OCI-LY1 (cell line): Measurements from ENCODE around the gene OTOS.

Experiments used
- H2AFZ ChIP-seq: fragments of 200-600 bp; sonication (generic), shearing (Covaris generic); 2 replicates; pipeline ENCODE4 v1.6.0; 2014; ENCODE audit warnings: antibody characterized with exemption, mild to moderate bottlenecking, low read length
- H3F3A ChIP-seq: fragments of 200-600 bp; sonication (generic), shearing (Covaris generic); 2 replicates; pipeline ENCODE4 v1.6.0; 2014; ENCODE audit warnings: mild to moderate bottlenecking, antibody characterized with exemption, low read length, moderate library complexity; ENCODE audit not compliant: insufficient read depth
- H3K27ac ChIP-seq: fragments of 200-600 bp; sonication (generic); 2 replicates; pipeline ENCODE4 v1.5.1; 2014; ENCODE audit warnings: low read length, mixed run types, mild to moderate bottlenecking, low read depth; ENCODE audit not compliant: poor library complexity, severe bottlenecking
- H3K27me3 ChIP-seq: fragments of 200-600 bp; sonication (generic); 2 replicates; pipeline ENCODE4 v1.6.0; 2014; ENCODE audit warnings: antibody characterized with exemption, mild to moderate bottlenecking, low read length, moderate library complexity; ENCODE audit not compliant: insufficient read depth
- H3K36me3 ChIP-seq: fragments of 200-600 bp; sonication (generic); 2 replicates; pipeline ENCODE4 v1.6.1; 2014; ENCODE audit warnings: mild to moderate bottlenecking, antibody characterized with exemption, low read length, moderate library complexity, mixed read lengths; ENCODE audit not compliant: insufficient read depth
- H3K4me1 ChIP-seq: fragments of 200-600 bp; sonication (generic); 2 replicates; pipeline ENCODE4 v1.5.1; 2014; ENCODE audit warnings: mild to moderate bottlenecking, low read length, moderate library complexity; ENCODE audit not compliant: insufficient read depth, severe bottlenecking
- H3K4me2 ChIP-seq: fragments of 200-600 bp; sonication (generic), shearing (Covaris generic); 2 replicates; pipeline ENCODE4 v1.6.1; 2014; ENCODE audit warnings: low read length
- H3K4me3 ChIP-seq: fragments of 200-600 bp; sonication (generic); 2 replicates; pipeline ENCODE4 v1.5.1; 2014; ENCODE audit warnings: low read length, low read depth, mild to moderate bottlenecking, mixed read lengths; ENCODE audit not compliant: poor library complexity, severe bottlenecking
- H3K79me2 ChIP-seq: fragments of 200-600 bp; shearing (Covaris generic); 2 replicates; pipeline ENCODE4 v1.6.1; 2016; ENCODE audit warnings: mixed run types, low read length, mixed read lengths; ENCODE audit not compliant: insufficient read depth
- H3K9ac ChIP-seq: fragments of 200-600 bp; sonication (generic), shearing (Covaris generic); 2 replicates; pipeline ENCODE4 v1.6.1; 2014; ENCODE audit warnings: mild to moderate bottlenecking, low read length, mixed read lengths
- H3K9me2 ChIP-seq: fragments of 200-600 bp; sonication (generic), shearing (Covaris generic); 2 replicates; pipeline ENCODE4 v1.6.1; 2014; ENCODE audit warnings: low read depth, mild to moderate bottlenecking, low read length, mixed read lengths
- H3K9me3 ChIP-seq: fragments of 200-600 bp; shearing (Covaris generic); 2 replicates; pipeline ENCODE4 v1.6.1; 2014; ENCODE audit warnings: low read length, mixed read lengths
- H4K20me1 ChIP-seq: fragments of 200-600 bp; sonication (generic), shearing (Covaris generic); 2 replicates; pipeline ENCODE4 v1.6.0; 2016; ENCODE audit warnings: mild to moderate bottlenecking, low read length; ENCODE audit not compliant: insufficient read depth
- EZH2 ChIP-seq: fragments of 200-600 bp; sonication (generic), shearing (Covaris generic); IDR thresholded peaks from 2 replicates; pipeline ENCODE4 v1.8.0; 2017; ENCODE audit warnings: borderline replicate concordance, mixed run types, mild to moderate bottlenecking, antibody characterized with exemption, low read length, moderate library complexity, mixed read lengths
- TF ChIP-seq, protein P1 (sequence below): fragments of 200-600 bp; sonication (generic), shearing (Covaris generic); IDR thresholded peaks from 2 replicates; pipeline ENCODE4 v1.5.1; 2017; ENCODE audit warnings: mild to moderate bottlenecking, antibody characterized with exemption, low read length, moderate library complexity, mixed read lengths

OTOS gene

DNA sequence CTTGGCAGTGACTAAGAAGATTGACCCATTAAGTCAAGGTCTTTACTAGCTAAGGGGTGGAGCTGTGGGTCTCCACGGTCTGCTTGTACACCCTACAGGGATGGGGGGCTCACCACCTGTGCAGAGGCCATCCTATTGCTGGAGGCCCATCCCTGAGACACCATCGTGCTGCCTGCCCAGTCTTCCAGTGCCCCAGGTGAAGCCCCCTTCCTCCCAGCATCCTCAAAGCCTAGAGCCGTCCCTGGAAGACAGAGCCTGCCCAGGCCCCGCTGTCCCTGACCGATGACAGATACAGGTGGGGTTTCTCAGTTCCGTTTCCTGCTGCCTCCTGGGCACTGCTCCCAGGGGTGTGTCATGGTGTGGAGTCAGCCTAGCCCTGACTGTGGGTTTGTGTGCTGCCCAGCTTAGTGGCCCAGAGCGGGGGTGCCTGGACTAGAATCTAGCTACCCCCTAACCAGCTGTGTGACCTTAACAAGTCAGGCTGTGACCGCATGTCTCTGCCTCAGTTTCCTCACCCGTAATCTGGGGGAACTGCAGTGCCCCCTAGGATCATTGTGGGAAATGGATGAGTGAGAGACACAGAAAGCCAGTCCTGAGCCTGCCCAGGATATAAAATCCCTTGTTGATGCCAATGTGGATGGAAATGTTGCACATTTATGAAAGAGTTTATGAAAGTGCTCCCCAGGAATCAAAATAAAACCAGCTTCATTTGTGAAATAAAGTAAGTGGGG, 2.0 kb downstream of the OTOS start:
- no peak overlapping the region for H2AFZ ChIP-seq
- H3K4me2 ChIP-seq, result no peak overlapping the region
- no peaks in the 10 kb centered on the region for H4K20me1 ChIP-seq
- H3K9me2 ChIP-seq, result no peaks in the 10 kb centered on the region
- peaks cover 21% of the 10 kb centered on the region for H3K4me1 ChIP-seq
- 0 out of 2 replicates have a peak, but pooled peaks cover 5% of the 10 kb centered on the region for H3K36me3 ChIP-seq
- no peak overlapping the region for H3K27ac ChIP-seq
- H3K9me3 ChIP-seq, result no peaks in the 10 kb centered on the region
- TF ChIP-seq EZH2, result no peak
- TF ChIP-seq, protein P1, sequence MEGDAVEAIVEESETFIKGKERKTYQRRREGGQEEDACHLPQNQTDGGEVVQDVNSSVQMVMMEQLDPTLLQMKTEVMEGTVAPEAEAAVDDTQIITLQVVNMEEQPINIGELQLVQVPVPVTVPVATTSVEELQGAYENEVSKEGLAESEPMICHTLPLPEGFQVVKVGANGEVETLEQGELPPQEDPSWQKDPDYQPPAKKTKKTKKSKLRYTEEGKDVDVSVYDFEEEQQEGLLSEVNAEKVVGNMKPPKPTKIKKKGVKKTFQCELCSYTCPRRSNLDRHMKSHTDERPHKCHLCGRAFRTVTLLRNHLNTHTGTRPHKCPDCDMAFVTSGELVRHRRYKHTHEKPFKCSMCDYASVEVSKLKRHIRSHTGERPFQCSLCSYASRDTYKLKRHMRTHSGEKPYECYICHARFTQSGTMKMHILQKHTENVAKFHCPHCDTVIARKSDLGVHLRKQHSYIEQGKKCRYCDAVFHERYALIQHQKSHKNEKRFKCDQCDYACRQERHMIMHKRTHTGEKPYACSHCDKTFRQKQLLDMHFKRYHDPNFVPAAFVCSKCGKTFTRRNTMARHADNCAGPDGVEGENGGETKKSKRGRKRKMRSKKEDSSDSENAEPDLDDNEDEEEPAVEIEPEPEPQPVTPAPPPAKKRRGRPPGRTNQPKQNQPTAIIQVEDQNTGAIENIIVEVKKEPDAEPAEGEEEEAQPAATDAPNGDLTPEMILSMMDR, result peak; percentile 15; the same call in 1 of the 2 replicates
- H3F3A ChIP-seq, result no peaks in the 10 kb centered on the region
- peaks cover 11% of the 10 kb centered on the region; the same call in 1 of the 2 replicates for H3K79me2 ChIP-seq
- H3K27me3 ChIP-seq, result 0 out of 2 replicates have a peak, but pooled peaks cover 4% of the 10 kb centered on the region
- no peak overlapping the region for H3K4me3 ChIP-seq
- H3K9ac ChIP-seq, result no peak overlapping the region

DNA sequence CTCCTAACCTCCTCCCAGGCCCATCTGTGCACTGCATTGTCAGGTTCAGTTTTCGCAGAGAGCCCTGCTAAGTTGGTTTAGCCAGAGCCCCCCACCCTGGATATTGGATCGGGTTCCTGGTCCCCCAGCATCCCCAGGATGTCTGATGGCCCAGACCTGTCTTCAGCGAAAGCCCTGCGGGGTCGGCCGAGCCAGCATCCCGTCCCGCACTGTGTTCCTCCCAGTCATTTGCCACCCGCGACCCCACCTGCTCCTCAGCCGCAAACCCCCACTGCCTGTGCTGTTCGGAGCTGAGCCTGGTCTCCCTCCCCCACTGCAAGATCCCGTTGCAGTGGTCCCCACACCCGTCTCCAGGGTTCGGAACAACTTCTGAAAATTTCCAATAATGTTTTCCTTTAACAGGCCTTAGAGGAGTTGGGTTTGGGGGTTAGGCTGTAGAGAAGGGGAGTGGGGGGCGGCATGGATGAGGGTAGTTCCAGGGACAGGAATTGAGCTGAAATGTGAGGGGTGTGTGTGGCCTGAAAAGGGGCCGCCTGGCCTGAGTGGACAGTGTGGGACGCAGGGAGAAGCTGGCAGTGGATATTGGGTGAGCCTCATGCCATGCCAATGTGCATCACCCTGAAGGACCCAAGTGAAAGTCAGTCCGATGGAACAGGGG, 2.7 kb downstream of the OTOS start:
- peaks cover 12% of the 10 kb centered on the region; the same call in 1 of the 2 replicates for H3K36me3 ChIP-seq
- peaks cover 11% of the 10 kb centered on the region; the same call in 1 of the 2 replicates for H3K79me2 ChIP-seq
- 0 out of 2 replicates have a peak, but pooled peaks cover 4% of the 10 kb centered on the region for H3K27me3 ChIP-seq
- no peak overlapping the region for H3K4me2 ChIP-seq
- H3K4me3 ChIP-seq, result no peak overlapping the region
- no peak overlapping the region for H3K27ac ChIP-seq
- peaks cover 21% of the 10 kb centered on the region for H3K4me1 ChIP-seq
- no peaks in the 10 kb centered on the region for H4K20me1 ChIP-seq
- no peak overlapping the region for H2AFZ ChIP-seq
- H3K9ac ChIP-seq, result no peak overlapping the region
- no peaks in the 10 kb centered on the region for H3F3A ChIP-seq
- H3K9me2 ChIP-seq, result no peaks in the 10 kb centered on the region
- H3K9me3 ChIP-seq, result no peaks in the 10 kb centered on the region
- no peak for TF ChIP-seq EZH2
- TF ChIP-seq, protein P1, result no peak

DNA sequence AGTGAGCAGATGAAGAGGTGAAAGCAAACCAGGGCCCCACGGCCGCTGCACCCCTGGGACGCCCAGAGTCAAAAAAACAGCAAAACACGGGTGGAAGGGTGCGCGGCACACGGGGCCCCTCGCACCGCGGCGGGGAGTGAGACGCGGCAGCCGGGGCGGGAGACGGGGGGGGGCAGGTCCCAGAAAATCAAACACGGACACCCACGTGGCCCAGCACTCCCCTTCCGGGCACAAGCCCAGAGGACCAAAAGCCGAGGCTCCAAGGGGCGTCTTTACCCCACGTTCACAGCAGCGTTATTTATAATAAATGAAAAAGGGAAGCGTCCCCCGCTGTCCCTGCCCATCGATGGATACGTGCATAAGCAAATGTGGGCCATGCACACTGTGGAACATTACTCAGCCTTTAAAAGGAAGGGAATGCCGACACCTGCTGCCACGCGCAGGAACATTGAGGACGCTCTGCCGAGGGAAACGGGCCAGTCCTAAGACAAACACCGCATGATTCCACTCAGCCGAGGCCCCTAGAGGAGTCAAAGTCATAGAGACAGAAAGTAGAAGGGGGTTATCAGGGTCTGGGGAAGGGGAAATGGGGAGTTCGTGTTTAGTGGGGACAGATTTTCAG, 3.7 kb downstream of the OTOS start:
- peak overlapping the region; percentile 77 for H2AFZ ChIP-seq
- H3K9me2 ChIP-seq, result no peaks in the 10 kb centered on the region
- H3K4me1 ChIP-seq, result peaks cover 21% of the 10 kb centered on the region
- H4K20me1 ChIP-seq, result no peaks in the 10 kb centered on the region
- peaks cover 11% of the 10 kb centered on the region; the same call in 1 of the 2 replicates for H3K79me2 ChIP-seq
- peak overlapping the region; percentile 84 for H3K4me2 ChIP-seq
- H3F3A ChIP-seq, result no peaks in the 10 kb centered on the region
- H3K9me3 ChIP-seq, result no peaks in the 10 kb centered on the region
- no peak overlapping the region for H3K27ac ChIP-seq
- H3K36me3 ChIP-seq, result peaks cover 22% of the 10 kb centered on the region
- H3K27me3 ChIP-seq, result 0 out of 2 replicates have a peak, but pooled peaks cover 4% of the 10 kb centered on the region
- H3K9ac ChIP-seq, result peak overlapping the region; percentile 90
- peak overlapping the region; percentile 93 for H3K4me3 ChIP-seq
- TF ChIP-seq, protein P1, result no peak; the same call in 1 of the 2 replicates
- no peak for TF ChIP-seq EZH2
